ENCODE data around the gene EBF3.

Gene EBF3

DNA sequence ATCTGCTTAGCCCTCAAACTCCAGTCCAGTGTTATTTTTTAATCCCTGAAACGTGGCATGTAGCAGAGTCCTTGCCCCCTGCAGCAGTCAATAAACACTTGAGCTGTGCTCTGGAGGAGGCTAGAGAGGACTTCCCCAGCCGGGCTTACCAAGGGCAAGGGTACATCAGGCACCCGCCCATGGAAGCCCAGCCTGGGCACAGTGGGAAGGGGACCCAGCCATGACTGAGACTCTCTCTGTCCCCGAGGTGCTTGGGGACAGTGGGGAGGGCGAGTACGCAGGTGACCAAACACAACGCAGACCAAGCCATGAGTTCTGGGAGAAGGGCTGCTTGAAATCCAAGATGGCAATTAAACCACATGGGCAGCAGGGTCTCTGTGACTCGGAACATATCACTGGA lies 45.2 kb downstream of the EBF3 start:
- POLR2A ChIA-PET (ENCODE audit: low non-redundant PET) = no interaction called here

GRCh38 chr10:129918401-129918800 lies 45.7 kb downstream of the EBF3 start:
- DNase-seq (ENCODE audit: low spot score) = no peak
- TF ChIP-seq, protein P1, sequence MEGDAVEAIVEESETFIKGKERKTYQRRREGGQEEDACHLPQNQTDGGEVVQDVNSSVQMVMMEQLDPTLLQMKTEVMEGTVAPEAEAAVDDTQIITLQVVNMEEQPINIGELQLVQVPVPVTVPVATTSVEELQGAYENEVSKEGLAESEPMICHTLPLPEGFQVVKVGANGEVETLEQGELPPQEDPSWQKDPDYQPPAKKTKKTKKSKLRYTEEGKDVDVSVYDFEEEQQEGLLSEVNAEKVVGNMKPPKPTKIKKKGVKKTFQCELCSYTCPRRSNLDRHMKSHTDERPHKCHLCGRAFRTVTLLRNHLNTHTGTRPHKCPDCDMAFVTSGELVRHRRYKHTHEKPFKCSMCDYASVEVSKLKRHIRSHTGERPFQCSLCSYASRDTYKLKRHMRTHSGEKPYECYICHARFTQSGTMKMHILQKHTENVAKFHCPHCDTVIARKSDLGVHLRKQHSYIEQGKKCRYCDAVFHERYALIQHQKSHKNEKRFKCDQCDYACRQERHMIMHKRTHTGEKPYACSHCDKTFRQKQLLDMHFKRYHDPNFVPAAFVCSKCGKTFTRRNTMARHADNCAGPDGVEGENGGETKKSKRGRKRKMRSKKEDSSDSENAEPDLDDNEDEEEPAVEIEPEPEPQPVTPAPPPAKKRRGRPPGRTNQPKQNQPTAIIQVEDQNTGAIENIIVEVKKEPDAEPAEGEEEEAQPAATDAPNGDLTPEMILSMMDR (conservative IDR thresholded peaks at IDR 0.05; ENCODE audit: low read depth) = no peak
- ChIA-PET CTCF (interaction anchor here (1.6 kb wide), 1 partner anchor 29 kb away, joined by 3 read pairs; no protein-coding TSS in a partner anchor), POLR2A (ENCODE audit: low non-redundant PET) (no interaction called here)
- no peak overlapping the region for H3K27ac ChIP-seq

More for the DNA sequence above, 45.2 kb downstream of the EBF3 start:
- no peak for DNase-seq (ENCODE audit: low spot score)
- CTCF ChIA-PET = no interaction called here
- TF ChIP-seq, protein P1 (conservative IDR thresholded peaks at IDR 0.05; ENCODE audit: low read depth) = no peak
- H3K27ac ChIP-seq = no peak overlapping the region

GRCh38 chr10:129917936-129918335 lies 46.1 kb downstream of the EBF3 start:
- no peak for DNase-seq (ENCODE audit: low spot score)
- H3K27ac ChIP-seq = no peak overlapping the region
- TF ChIP-seq, protein P1 (conservative IDR thresholded peaks at IDR 0.05; ENCODE audit: low read depth) = no peak
- POLR2A ChIA-PET (ENCODE audit: low non-redundant PET) = no interaction called here
- CTCF ChIA-PET = interaction anchor here (0.6 to 1.6 kb wide), 2 partner anchors 29 to 481 kb away, joined by 3 to 4 read pairs; no protein-coding TSS in a partner anchor

- TF ChIP-seq, protein P1 (conservative IDR thresholded peaks at IDR 0.05; ENCODE audit: low read depth) = no peak
- ChIA-PET POLR2A (ENCODE audit: low non-redundant PET) (no interaction called here), CTCF (no interaction called here)
- DNase-seq (ENCODE audit: low spot score) = no peak
- no peak overlapping the region for H3K27ac ChIP-seq
Measured at GRCh38 chr10:129916506-129916995, 47.5 kb downstream of the EBF3 start.

- ChIA-PET CTCF (interaction anchor here (0.6 kb wide), 1 partner anchor 885 kb away, joined by 3 read pairs; no protein-coding TSS in a partner anchor), POLR2A (ENCODE audit: low non-redundant PET) (no interaction called here)
- TF ChIP-seq, protein P1 (conservative IDR thresholded peaks at IDR 0.05; ENCODE audit: low read depth) = no peak
- no peak overlapping the region for H3K27ac ChIP-seq
- no peak for DNase-seq (ENCODE audit: low spot score)
Measured at GRCh38 chr10:129915526-129916378, 48.3 kb downstream of the EBF3 start.

GRCh38 chr10:129914960-129915359 lies 49.1 kb downstream of the EBF3 start:
- ChIA-PET CTCF (interaction anchor here (0.6 kb wide), 1 partner anchor 884 kb away, joined by 3 read pairs; no protein-coding TSS in a partner anchor), POLR2A (ENCODE audit: low non-redundant PET) (no interaction called here)
- TF ChIP-seq, protein P1 (conservative IDR thresholded peaks at IDR 0.05; ENCODE audit: low read depth) = no peak
- no peak overlapping the region for H3K27ac ChIP-seq
- no peak for DNase-seq (ENCODE audit: low spot score)
